HepG2 (cell line): ENCODE data around the gene ZNF771. TPM values are rescaled to one million over a fixed set of nuclear protein-coding genes. Genes with fewer than 3 reads are reported as not detected.
A peak's percentile ranks its signal among the peaks of the same experiment; 100 is the strongest.

ENCODE experiments used
- CBFB ChIP-seq: sonication (generic); formaldehyde crosslinking; IDR thresholded peaks from 2 replicates; pipeline ENCODE4 v1.4.0; 2020; ENCODE audit warnings: missing genetic modification reagents
- ELF4 ChIP-seq: sonication (generic); formaldehyde crosslinking; IDR thresholded peaks from 2 replicates; pipeline ENCODE4 v1.5.0; 2020; ENCODE audit warnings: missing genetic modification reagents, mild to moderate bottlenecking, moderate library complexity, borderline replicate concordance
- KAT7 ChIP-seq: IDR thresholded peaks from 2 replicates; pipeline ENCODE4 v1.6.1; 2018; ENCODE audit warnings: borderline replicate concordance, missing compliant biosample characterization
- MED13 ChIP-seq: sonication (generic); formaldehyde crosslinking; IDR thresholded peaks from 2 replicates; pipeline ENCODE4 v1.5.0; 2020; ENCODE audit warnings: missing genetic modification reagents
- MIER2 ChIP-seq: IDR thresholded peaks from 2 replicates; pipeline ENCODE4 v1.6.1; 2016; ENCODE audit warnings: missing biosample characterization, missing genetic modification reagents
- RBFOX2 ChIP-seq: fragments of 200-400 bp; formaldehyde crosslinking; IDR thresholded peaks from 2 replicates; pipeline ENCODE4 v1.6.1; 2017; ENCODE audit warnings: low read depth, mild to moderate bottlenecking, low read length
- REXO4 ChIP-seq: sonication (generic); formaldehyde crosslinking; IDR thresholded peaks from 2 replicates; pipeline ENCODE4 v1.8.0; 2022; ENCODE audit warnings: missing genetic modification reagents, mild to moderate bottlenecking, borderline replicate concordance
- TAF15 ChIP-seq: fragments of 200-400 bp; formaldehyde crosslinking; IDR thresholded peaks from one replicate; pipeline ENCODE4 v1.6.1; 2018; ENCODE audit warnings: mild to moderate bottlenecking, low read depth, low read length; ENCODE audit not compliant: poor library complexity, severe bottlenecking
- THYN1 ChIP-seq: sonication (generic); formaldehyde crosslinking; IDR thresholded peaks from 2 replicates; pipeline ENCODE4 v1.8.1; 2023; ENCODE audit warnings: low read depth, mild to moderate bottlenecking, moderate library complexity, missing genetic modification reagents, borderline replicate concordance
- ZNF33A ChIP-seq: sonication (generic); formaldehyde crosslinking; IDR thresholded peaks from 2 replicates; pipeline ENCODE4 v1.5.1; 2020; ENCODE audit warnings: missing genetic modification reagents, mild to moderate bottlenecking, moderate library complexity, borderline replicate concordance
- ZNF350 ChIP-seq: sonication (generic); formaldehyde crosslinking; IDR thresholded peaks from 2 replicates; pipeline ENCODE4 v1.4.0; 2020; ENCODE audit warnings: mild to moderate bottlenecking, low read depth, missing genetic modification reagents, borderline replicate concordance
- ZNF547 ChIP-seq: sonication (generic); formaldehyde crosslinking; IDR thresholded peaks from 2 replicates; pipeline ENCODE4 v1.5.1; 2020; ENCODE audit warnings: mild to moderate bottlenecking, missing genetic modification reagents
- ZNF549 ChIP-seq: sonication (generic); formaldehyde crosslinking; IDR thresholded peaks from 2 replicates; pipeline ENCODE4 v1.5.0; 2020; ENCODE audit warnings: missing genetic modification reagents
- ZNF773 ChIP-seq: sonication (generic); formaldehyde crosslinking; IDR thresholded peaks from 2 replicates; pipeline ENCODE4 v1.4.0; 2020; ENCODE audit warnings: missing genetic modification reagents, borderline replicate concordance
- ZNF780A ChIP-seq: sonication (generic); formaldehyde crosslinking; IDR thresholded peaks from 2 replicates; pipeline ENCODE4 v1.8.0; 2022; ENCODE audit warnings: mild to moderate bottlenecking, missing genetic modification reagents, moderate library complexity
- ZNF879 ChIP-seq: sonication (generic); formaldehyde crosslinking; IDR thresholded peaks from 2 replicates; pipeline ENCODE4 v1.8.1; 2023; ENCODE audit warnings: missing genetic modification reagents
- polyA plus RNA-seq, 8 experiments: library from polyadenylated mRNA; depleted of rRNA in 3 of 8; stranded (reverse) in 7 of 8; unstranded in 1 of 8; fragments of >200 nt; fragmentation: Illumina TruSeq in 4 of 8; extraction: Trizol in 4 of 8; gene quantifications; 2 replicates each; pipeline versions ENCODE4 v1.2.1 to v1.2.3, GENCODE V29; 2011 to 2016; ENCODE audit warnings: low read depth in 4 of 8, missing spikeins in 1 of 8, mixed read lengths in 1 of 8; ENCODE audit not compliant: insufficient read depth in 1 of 8
- total RNA-seq, 5 experiments: library from RNA; depleted of rRNA; stranded (reverse); fragments of >200 nt; fragmentation: Illumina TruSeq; extraction: Trizol; gene quantifications; 2 replicates each; pipeline ENCODE4 v1.2.3, GENCODE V29; 2016; ENCODE audit warnings: low read depth in 1 of 5
- TF ChIP-seq, protein P1 (sequence below): sonication (generic); formaldehyde crosslinking; IDR thresholded peaks from 2 replicates; pipeline ENCODE4 v1.5.0; 2020; ENCODE audit warnings: missing genetic modification reagents, mild to moderate bottlenecking, borderline replicate concordance
- TF ChIP-seq, protein P2 (sequence below): sonication (generic); formaldehyde crosslinking; IDR thresholded peaks from 2 replicates; pipeline ENCODE4 v1.4.0; 2020; ENCODE audit warnings: missing genetic modification reagents
- TF ChIP-seq, protein P3 (sequence below): sonication (generic); formaldehyde crosslinking; IDR thresholded peaks from 2 replicates; pipeline ENCODE4 v1.8.0; 2022; ENCODE audit warnings: mild to moderate bottlenecking, missing genetic modification reagents; ENCODE audit not compliant: insufficient replicate concordance
- TF ChIP-seq, protein P4 (sequence below): sonication (generic); formaldehyde crosslinking; IDR thresholded peaks from 2 replicates; pipeline ENCODE4 v1.8.1; 2023; ENCODE audit warnings: mild to moderate bottlenecking, inconsistent platforms, moderate library complexity, missing genetic modification reagents, borderline replicate concordance

ZNF771 gene
- total and polyA plus RNA-seq, 2 of the 13 experiments (the other 11 are each of a cell fraction or from before 2014, with no cell fraction given), result 5.0 to 11.8 TPM

DNA sequence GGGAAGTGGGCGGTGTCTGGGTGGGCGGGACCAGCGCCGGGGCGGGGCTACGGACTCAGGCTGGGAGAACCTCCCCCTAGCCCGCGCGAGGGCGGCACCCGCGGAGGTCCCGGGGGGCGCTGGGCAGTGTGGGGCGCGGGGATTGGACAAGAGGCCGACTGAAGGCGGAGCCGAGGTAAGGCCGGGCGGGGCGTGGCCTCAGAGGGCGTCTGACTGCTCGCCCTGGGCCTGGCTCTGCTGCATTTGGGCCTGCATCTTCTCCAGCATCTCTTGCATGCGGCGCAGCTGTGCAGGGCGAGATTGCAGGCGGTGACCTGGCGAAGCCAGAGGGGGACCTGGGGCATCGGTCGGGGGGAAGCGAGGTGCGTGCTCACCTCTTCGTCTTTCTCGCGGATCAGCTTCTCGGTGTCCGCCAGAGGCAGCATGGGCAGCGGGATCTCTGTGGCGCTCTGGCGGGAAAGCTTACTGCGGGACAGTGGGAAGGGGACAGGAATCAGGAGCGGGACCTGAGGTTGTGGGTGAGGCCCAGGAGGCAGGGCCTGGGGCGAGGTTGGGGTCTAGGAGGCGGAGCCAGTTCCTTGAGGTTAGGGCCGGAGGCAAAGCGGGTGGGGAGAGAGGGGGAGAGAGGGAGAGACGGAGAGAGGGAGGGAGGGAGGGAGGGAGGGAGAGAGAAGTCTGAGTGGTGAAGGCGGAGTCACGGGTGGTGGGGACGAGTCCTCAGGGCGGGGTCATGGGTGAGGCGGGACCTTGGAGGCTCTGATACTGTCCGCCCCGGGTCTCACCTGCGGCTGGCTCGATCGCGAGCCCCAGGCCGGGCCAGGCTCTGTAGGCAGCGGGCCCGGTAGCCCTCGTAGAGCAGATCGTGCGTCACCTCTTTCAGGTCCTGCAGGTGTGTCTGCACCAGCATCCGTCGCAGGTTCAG is 28.9 kb upstream of the ZNF771 start (continued):
- TF ChIP-seq, protein P1, sequence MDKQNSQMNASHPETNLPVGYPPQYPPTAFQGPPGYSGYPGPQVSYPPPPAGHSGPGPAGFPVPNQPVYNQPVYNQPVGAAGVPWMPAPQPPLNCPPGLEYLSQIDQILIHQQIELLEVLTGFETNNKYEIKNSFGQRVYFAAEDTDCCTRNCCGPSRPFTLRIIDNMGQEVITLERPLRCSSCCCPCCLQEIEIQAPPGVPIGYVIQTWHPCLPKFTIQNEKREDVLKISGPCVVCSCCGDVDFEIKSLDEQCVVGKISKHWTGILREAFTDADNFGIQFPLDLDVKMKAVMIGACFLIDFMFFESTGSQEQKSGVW (CRISPR knock-in tag), result no peak; the same call in 1 of the 2 replicates
- no peak for TF ChIP-seq ZNF780A (CRISPR knock-in tag)
- TF ChIP-seq MED13 (CRISPR knock-in tag), result no peak
- TF ChIP-seq ZNF33A (CRISPR knock-in tag), result no peak
- no peak for TF ChIP-seq REXO4
- TF ChIP-seq ELF4 (CRISPR knock-in tag), result peak; percentile 18; the same call in 1 of the 2 replicates
- no peak for TF ChIP-seq ZNF773 (CRISPR knock-in tag)
- TF ChIP-seq KAT7 (CRISPR knock-in tag), result no peak
- TF ChIP-seq, protein P2, sequence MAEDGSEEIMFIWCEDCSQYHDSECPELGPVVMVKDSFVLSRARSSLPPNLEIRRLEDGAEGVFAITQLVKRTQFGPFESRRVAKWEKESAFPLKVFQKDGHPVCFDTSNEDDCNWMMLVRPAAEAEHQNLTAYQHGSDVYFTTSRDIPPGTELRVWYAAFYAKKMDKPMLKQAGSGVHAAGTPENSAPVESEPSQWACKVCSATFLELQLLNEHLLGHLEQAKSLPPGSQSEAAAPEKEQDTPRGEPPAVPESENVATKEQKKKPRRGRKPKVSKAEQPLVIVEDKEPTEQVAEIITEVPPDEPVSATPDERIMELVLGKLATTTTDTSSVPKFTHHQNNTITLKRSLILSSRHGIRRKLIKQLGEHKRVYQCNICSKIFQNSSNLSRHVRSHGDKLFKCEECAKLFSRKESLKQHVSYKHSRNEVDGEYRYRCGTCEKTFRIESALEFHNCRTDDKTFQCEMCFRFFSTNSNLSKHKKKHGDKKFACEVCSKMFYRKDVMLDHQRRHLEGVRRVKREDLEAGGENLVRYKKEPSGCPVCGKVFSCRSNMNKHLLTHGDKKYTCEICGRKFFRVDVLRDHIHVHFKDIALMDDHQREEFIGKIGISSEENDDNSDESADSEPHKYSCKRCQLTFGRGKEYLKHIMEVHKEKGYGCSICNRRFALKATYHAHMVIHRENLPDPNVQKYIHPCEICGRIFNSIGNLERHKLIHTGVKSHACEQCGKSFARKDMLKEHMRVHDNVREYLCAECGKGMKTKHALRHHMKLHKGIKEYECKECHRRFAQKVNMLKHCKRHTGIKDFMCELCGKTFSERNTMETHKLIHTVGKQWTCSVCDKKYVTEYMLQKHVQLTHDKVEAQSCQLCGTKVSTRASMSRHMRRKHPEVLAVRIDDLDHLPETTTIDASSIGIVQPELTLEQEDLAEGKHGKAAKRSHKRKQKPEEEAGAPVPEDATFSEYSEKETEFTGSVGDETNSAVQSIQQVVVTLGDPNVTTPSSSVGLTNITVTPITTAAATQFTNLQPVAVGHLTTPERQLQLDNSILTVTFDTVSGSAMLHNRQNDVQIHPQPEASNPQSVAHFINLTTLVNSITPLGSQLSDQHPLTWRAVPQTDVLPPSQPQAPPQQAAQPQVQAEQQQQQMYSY (CRISPR knock-in tag), result no peak; the same call in 1 of the 2 replicates
- peak; percentile 80 for TF ChIP-seq RBFOX2
- no peak for TF ChIP-seq THYN1 (CRISPR knock-in tag)
- no peak for TF ChIP-seq ZNF549 (CRISPR knock-in tag)
- peak; percentile 87 for TF ChIP-seq ZNF350
- TF ChIP-seq, protein P3, sequence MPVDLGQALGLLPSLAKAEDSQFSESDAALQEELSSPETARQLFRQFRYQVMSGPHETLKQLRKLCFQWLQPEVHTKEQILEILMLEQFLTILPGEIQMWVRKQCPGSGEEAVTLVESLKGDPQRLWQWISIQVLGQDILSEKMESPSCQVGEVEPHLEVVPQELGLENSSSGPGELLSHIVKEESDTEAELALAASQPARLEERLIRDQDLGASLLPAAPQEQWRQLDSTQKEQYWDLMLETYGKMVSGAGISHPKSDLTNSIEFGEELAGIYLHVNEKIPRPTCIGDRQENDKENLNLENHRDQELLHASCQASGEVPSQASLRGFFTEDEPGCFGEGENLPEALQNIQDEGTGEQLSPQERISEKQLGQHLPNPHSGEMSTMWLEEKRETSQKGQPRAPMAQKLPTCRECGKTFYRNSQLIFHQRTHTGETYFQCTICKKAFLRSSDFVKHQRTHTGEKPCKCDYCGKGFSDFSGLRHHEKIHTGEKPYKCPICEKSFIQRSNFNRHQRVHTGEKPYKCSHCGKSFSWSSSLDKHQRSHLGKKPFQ, result peak; percentile 79
- peak; percentile 47; the same call in 1 of the 2 replicates for TF ChIP-seq ZNF879 (CRISPR knock-in tag)
- TF ChIP-seq CBFB (CRISPR knock-in tag), result peak; percentile 46; the same call in 1 of the 2 replicates
- TF ChIP-seq ZNF547 (CRISPR knock-in tag), result 0 out of 2 replicates have a peak, but pooled peaks have one; percentile 12
- TF ChIP-seq, protein P4, sequence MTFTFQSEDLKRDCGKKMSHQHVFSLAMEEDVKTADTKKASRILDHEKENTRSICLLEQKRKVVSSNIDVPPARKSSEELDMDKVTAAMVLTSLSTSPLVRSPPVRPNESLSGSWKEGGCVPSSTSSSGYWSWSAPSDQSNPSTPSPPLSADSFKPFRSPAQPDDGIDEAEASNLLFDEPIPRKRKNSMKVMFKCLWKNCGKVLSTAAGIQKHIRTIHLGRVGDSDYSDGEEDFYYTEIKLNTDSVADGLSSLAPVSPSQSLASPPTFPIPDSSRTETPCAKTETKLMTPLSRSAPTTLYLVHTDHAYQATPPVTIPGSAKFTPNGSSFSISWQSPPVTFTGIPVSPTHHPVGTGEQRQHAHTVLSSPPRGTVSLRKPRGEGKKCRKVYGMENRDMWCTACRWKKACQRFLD (CRISPR knock-in tag), result peak; percentile 87; the same call in 1 of the 2 replicates
- peak; percentile 60 for TF ChIP-seq TAF15
- TF ChIP-seq MIER2 (CRISPR knock-in tag), result peak; percentile 76
